ENCODE results near the gene TFF1. TPM values are rescaled to one million over a fixed set of nuclear protein-coding genes. Genes with fewer than 3 reads are reported as not detected.

Gene TFF1
- total and polyA plus RNA-seq, 11 donors = not detected

DNA sequence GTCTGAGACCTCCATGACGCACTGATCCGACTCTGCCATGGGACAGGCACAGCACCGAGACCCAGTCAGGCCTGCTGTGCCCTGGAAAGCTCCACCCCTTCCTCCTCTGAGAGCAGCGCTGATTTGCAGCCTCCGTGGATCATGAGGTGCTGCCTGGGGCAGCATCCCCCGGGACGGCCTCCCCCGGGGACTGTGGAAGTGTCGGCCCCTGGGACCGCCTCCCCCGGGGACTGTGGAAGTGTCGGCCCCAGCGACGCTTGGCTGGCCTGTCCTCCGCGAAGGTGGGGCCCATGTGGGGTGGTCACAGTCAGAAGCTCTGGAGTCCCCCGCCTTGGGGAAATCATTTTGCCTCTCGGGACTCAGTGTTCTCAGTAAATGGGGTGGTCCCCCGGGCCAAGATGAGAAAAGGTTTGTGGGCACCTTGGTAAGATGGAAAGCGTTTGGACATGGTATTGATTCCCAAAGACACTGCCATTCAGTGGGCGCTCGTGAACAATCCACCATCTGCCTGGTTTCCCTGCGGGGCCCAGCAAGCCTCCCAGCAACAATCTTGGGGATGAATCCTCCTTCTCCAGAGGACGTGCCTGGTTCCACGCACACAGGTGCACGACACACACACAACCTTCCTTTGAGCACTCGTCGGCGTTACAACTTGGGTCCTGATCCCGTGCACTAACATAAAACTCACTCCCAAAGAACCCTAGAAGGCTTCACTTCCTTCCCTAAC is 18.6 kb downstream of the TFF1 start:
- 82 to 89% (median 85%) methylated on average over 13 to 30 of the region's 30 CpGs for WGBS, 4 donors
- H3K36me3 ChIP-seq = no peaks in the 10 kb centered on the region
- H3K4me3 ChIP-seq = no peak overlapping the region
- H3K4me1 ChIP-seq = peaks cover 0 to 3% (median 0%) of the 10 kb centered on the region in 12 donors
- TF ChIP-seq POLR2A (IDR thresholded peaks at IDR 0.05) (no peak), CTCF (IDR thresholded peaks at IDR 0.05) (no peak)
- H3K27me3 ChIP-seq = peaks cover 0 to 11% (median 0%) of the 10 kb centered on the region in 9 donors
- DNase-seq (no peak), ATAC-seq (no peak)
- intact Hi-C loops (cut with DNase I) = loop anchor here in 1 of 10 donors (10.0 kb wide), 1 partner anchor 193 kb away; no protein-coding TSS in a partner anchor
- H3K27ac ChIP-seq = no peak overlapping the region
- H3K9me3 ChIP-seq = no peaks in the 10 kb centered on the region

- ATAC-seq = no peak
- intact Hi-C loops (cut with DNase I) = loop anchor here in 1 of 10 donors (10.0 kb wide), 1 partner anchor 192 kb away; no protein-coding TSS in a partner anchor
- Histone ChIP-seq H3K36me3 (no peaks in the 10 kb centered on the region), H3K27me3 (peaks cover 0 to 11% (median 0%) of the 10 kb centered on the region in 9 donors), H3K4me1 (peaks cover 0 to 3% (median 0%) of the 10 kb centered on the region in 12 donors), H3K9me3 (no peaks in the 10 kb centered on the region), H3K4me3 (no peak overlapping the region), H3K27ac (no peak overlapping the region)
- DNase-seq = no peak
- TF ChIP-seq CTCF (IDR thresholded peaks at IDR 0.05) (no peak), POLR2A (IDR thresholded peaks at IDR 0.05) (no peak)
- WGBS, 4 donors = 86 to 89% (median 88%) methylated on average over 25 to 30 of the region's 30 CpGs
Observed at GRCh38 chr21:42346866-42347600, 19.3 kb downstream of the TFF1 start.

GRCh38 chr21:42346441-42346840 is 19.9 kb downstream of the TFF1 start:
- Histone ChIP-seq H3K27me3 (peaks cover 0 to 11% (median 0%) of the 10 kb centered on the region in 9 donors), H3K4me1 (peaks cover 0 to 3% (median 0%) of the 10 kb centered on the region in 12 donors), H3K4me3 (no peak overlapping the region), H3K36me3 (no peaks in the 10 kb centered on the region), H3K27ac (no peak overlapping the region), H3K9me3 (no peaks in the 10 kb centered on the region)
- intact Hi-C loops (cut with DNase I) = loop anchor here in 1 of 10 donors (10.0 kb wide), 1 partner anchor 192 kb away; no protein-coding TSS in a partner anchor
- DNase-seq (no peak), ATAC-seq (no peak)
- WGBS, 4 donors = 90 to 94% (median 91%) methylated on average over 9 of the region's 9 CpGs
- no peak for TF ChIP-seq CTCF (IDR thresholded peaks at IDR 0.05)
- no peak for TF ChIP-seq POLR2A (IDR thresholded peaks at IDR 0.05)

DNA sequence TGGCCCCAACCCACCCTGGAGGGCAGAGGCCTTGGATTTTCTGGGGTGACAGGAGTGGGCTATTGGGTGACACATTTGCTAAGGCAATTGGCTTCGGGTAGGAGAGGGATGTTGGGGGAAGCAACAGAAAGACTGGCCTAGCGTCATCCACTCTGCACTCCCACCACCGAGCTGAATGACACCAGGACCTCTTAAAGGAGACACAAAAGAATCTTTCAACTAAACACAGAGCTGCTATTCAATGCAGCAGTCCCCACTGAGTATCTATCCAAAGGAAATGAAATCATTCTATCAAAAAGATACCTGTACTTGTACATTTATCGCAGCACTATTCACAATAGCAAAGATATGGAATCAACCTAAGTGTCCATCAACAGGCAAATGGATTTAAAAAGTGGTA is 21.7 kb downstream of the TFF1 start:
- Histone ChIP-seq H3K9me3 (no peaks in the 10 kb centered on the region), H3K27me3 (peaks cover 0 to 11% (median 0%) of the 10 kb centered on the region in 9 donors), H3K4me3 (no peak overlapping the region), H3K4me1 (peaks cover 0 to 3% (median 0%) of the 10 kb centered on the region in 12 donors), H3K27ac (no peak overlapping the region), H3K36me3 (no peaks in the 10 kb centered on the region)
- TF ChIP-seq CTCF (IDR thresholded peaks at IDR 0.05) (no peak), POLR2A (IDR thresholded peaks at IDR 0.05) (no peak)
- ATAC-seq (no peak), DNase-seq (no peak)
- intact Hi-C loops (cut with DNase I) = loop anchor here in 1 of 10 donors (10.0 kb wide), 1 partner anchor 190 kb away; no protein-coding TSS in a partner anchor
- 47 to 72% (median 59%) methylated on average over 4 of the region's 4 CpGs for WGBS, 4 donors
